BLaER1 treated with 17β-estradiol and CSF1 and Interleukin-3, amounts not matched to agents 10 nM and 100 nM (cell line): ENCODE results near the gene GPC2.

Experiments
- H3K27ac ChIP-seq, 11 experiments: shearing (Covaris generic); formaldehyde crosslinking; 2 replicates each; pipeline ENCODE4 v1.8.1; 2022
- H3K27me3 ChIP-seq, 11 experiments: shearing (Covaris generic); formaldehyde crosslinking; 2 replicates each; pipeline ENCODE4 v1.8.1; 2022
- H3K36me3 ChIP-seq, 11 experiments: shearing (Covaris generic); formaldehyde crosslinking; 2 replicates each; pipeline ENCODE4 v1.8.1; 2022
- H3K4me1 ChIP-seq, 10 experiments: shearing (Covaris generic); formaldehyde crosslinking; 2 replicates each; pipeline ENCODE4 v1.8.1; 2022
- H3K4me2 ChIP-seq, 11 experiments: shearing (Covaris generic); formaldehyde crosslinking; 2 replicates each; pipeline ENCODE4 v1.8.1; 2022
- H3K4me3 ChIP-seq, 10 experiments: shearing (Covaris generic); formaldehyde crosslinking; 2 replicates each; pipeline ENCODE4 v1.8.1; 2022
- H3K9ac ChIP-seq, 11 experiments: shearing (Covaris generic); formaldehyde crosslinking; 2 replicates each; pipeline ENCODE4 v1.8.1; 2022
- H3K9me3 ChIP-seq, 11 experiments: shearing (Covaris generic); formaldehyde crosslinking; replicated peaks in 1 of 11; 2 replicates each; pipeline ENCODE4 v1.8.1; 2022
- H4K20me1 ChIP-seq, 11 experiments: shearing (Covaris generic); formaldehyde crosslinking; 2 replicates each; pipeline ENCODE4 v1.8.1; 2022
- Cebpa-rat ChIP-seq, 11 experiments: shearing (Covaris generic); IDR thresholded peaks; 2 replicates each; pipeline ENCODE4 v1.8.1; 2022

Gene GPC2

GRCh38 chr7:100170101-100170897, 6.9 kb downstream of the GPC2 start:
- Histone ChIP-seq H3K4me1 (peaks cover 42 to 69% (median 62%) of the 10 kb centered on the region in 10 experiments), H3K9me3 (no peaks in the 10 kb centered on the region), H3K27ac (no peak overlapping the region), H4K20me1 (peaks cover 0 to 75% (median 29%) of the 10 kb centered on the region in 11 experiments; a peak in 18 of 22 replicates), H3K36me3 (peaks cover 0 to 35% (median 25%) of the 10 kb centered on the region in 11 experiments; a peak in 17 of 22 replicates), H3K4me3 (no peak overlapping the region), H3K27me3 (peaks cover 38 to 84% (median 76%) of the 10 kb centered on the region in 11 experiments), H3K9ac (peak overlapping the region in 1 of 11 experiments; percentile 10; a peak in 1 of 22 replicates), H3K4me2 (peak overlapping the region in 10 of 11 experiments; percentile 73 to 99 (median 82); a peak in 20 of 22 replicates)
- no peak for TF ChIP-seq Cebpa-rat (IDR thresholded peaks at IDR 0.05)

GRCh38 chr7:100169147-100169850, 7.9 kb downstream of the GPC2 start:
- Histone ChIP-seq H3K4me2 (peak overlapping the region; percentile 71 to 99 (median 85)), H3K9ac (peak overlapping the region in 2 of 11 experiments; percentile 21 to 45; a peak in 2 of 22 replicates), H4K20me1 (peaks cover 0 to 67% (median 29%) of the 10 kb centered on the region in 11 experiments; a peak in 17 of 22 replicates), H3K27me3 (peaks cover 38 to 84% (median 76%) of the 10 kb centered on the region in 11 experiments), H3K36me3 (peaks cover 0 to 25% (median 15%) of the 10 kb centered on the region in 11 experiments; a peak in 17 of 22 replicates), H3K9me3 (no peaks in the 10 kb centered on the region), H3K4me1 (peaks cover 42 to 63% (median 56%) of the 10 kb centered on the region in 10 experiments), H3K4me3 (peak overlapping the region in 5 of 10 experiments; percentile 22 to 63 (median 41); a peak in 5 of 20 replicates), H3K27ac (no peak overlapping the region; a peak in 2 of 22 replicates)
- no peak for TF ChIP-seq Cebpa-rat (IDR thresholded peaks at IDR 0.05)

GRCh38 chr7:100167912-100168323, 9.3 kb downstream of the GPC2 start:
- Histone ChIP-seq H3K9ac (peak overlapping the region in 7 of 11 experiments; percentile 16 to 57 (median 45); a peak in 12 of 22 replicates), H3K27ac (peak overlapping the region in 4 of 11 experiments; percentile 3 to 33 (median 16); a peak in 6 of 22 replicates), H4K20me1 (peaks cover 0 to 53% (median 19%) of the 10 kb centered on the region in 11 experiments; a peak in 16 of 22 replicates)

GRCh38 chr7:100166970-100167911, 9.9 kb downstream of the GPC2 start:
- no peaks in the 10 kb centered on the region for H3K9me3 ChIP-seq
- peaks cover 0 to 11% (median 0%) of the 10 kb centered on the region in 11 experiments; a peak in 8 of 22 replicates for H3K36me3 ChIP-seq
- H3K27me3 ChIP-seq, result peaks cover 28 to 67% (median 65%) of the 10 kb centered on the region in 11 experiments
- H3K4me1 ChIP-seq, result peaks cover 42 to 70% (median 55%) of the 10 kb centered on the region in 10 experiments
- H4K20me1 ChIP-seq, result peaks cover 0 to 51% (median 19%) of the 10 kb centered on the region in 11 experiments; a peak in 16 of 22 replicates
- no peak for TF ChIP-seq Cebpa-rat (IDR thresholded peaks at IDR 0.05)
- peak overlapping the region in 4 of 11 experiments; percentile 0 to 52 (median 20); a peak in 5 of 22 replicates for H3K9ac ChIP-seq
- H3K4me3 ChIP-seq, result peak overlapping the region in 7 of 10 experiments; percentile 17 to 63 (median 34); a peak in 8 of 20 replicates
- H3K4me2 ChIP-seq, result peak overlapping the region; percentile 71 to 99 (median 85)
- H3K27ac ChIP-seq, result peak overlapping the region in 2 of 11 experiments; percentile 35 to 38; a peak in 4 of 22 replicates

More at GRCh38 chr7:100167912-100168323, 9.3 kb downstream of the GPC2 start:
- Histone ChIP-seq H3K36me3 (peaks cover 0 to 11% (median 2%) of the 10 kb centered on the region in 11 experiments; a peak in 12 of 22 replicates), H3K4me2 (peak overlapping the region; percentile 71 to 99 (median 85)), H3K4me3 (peak overlapping the region in 9 of 10 experiments; percentile 22 to 63 (median 41); a peak in 13 of 20 replicates), H3K27me3 (peaks cover 33 to 74% (median 70%) of the 10 kb centered on the region in 11 experiments), H3K4me1 (peaks cover 42 to 71% (median 56%) of the 10 kb centered on the region in 10 experiments), H3K9me3 (no peaks in the 10 kb centered on the region)
- TF ChIP-seq Cebpa-rat (IDR thresholded peaks at IDR 0.05), result no peak

- Histone ChIP-seq H3K4me3 (peak overlapping the region in 3 of 10 experiments; percentile 47 to 63 (median 59); a peak in 2 of 20 replicates), H4K20me1 (peaks cover 0 to 44% (median 14%) of the 10 kb centered on the region in 11 experiments; a peak in 15 of 22 replicates), H3K27ac (peak overlapping the region in 2 of 11 experiments; percentile 35 to 38; a peak in 2 of 22 replicates), H3K4me2 (peak overlapping the region; percentile 71 to 99 (median 85); a peak in 17 of 22 replicates), H3K36me3 (peaks cover 0 to 8% (median 0%) of the 10 kb centered on the region in 11 experiments; a peak in 7 of 22 replicates), H3K9ac (peak overlapping the region in 3 of 11 experiments; percentile 0 to 52 (median 32); a peak in 4 of 22 replicates), H3K4me1 (peaks cover 37 to 63% (median 48%) of the 10 kb centered on the region in 10 experiments), H3K9me3 (no peaks in the 10 kb centered on the region), H3K27me3 (peaks cover 21 to 59% (median 56%) of the 10 kb centered on the region in 11 experiments)
- no peak for TF ChIP-seq Cebpa-rat (IDR thresholded peaks at IDR 0.05)
Measured at GRCh38 chr7:100166317-100166940, 10.8 kb downstream of the GPC2 start.

- Histone ChIP-seq H3K36me3 (no peaks in the 10 kb centered on the region), H3K9ac (no peak overlapping the region), H3K4me3 (no peak overlapping the region), H3K9me3 (no peaks in the 10 kb centered on the region), H3K27ac (no peak overlapping the region), H3K4me1 (peaks cover 31 to 55% (median 33%) of the 10 kb centered on the region in 10 experiments), H4K20me1 (peaks cover 0 to 20% (median 0%) of the 10 kb centered on the region in 11 experiments; a peak in 6 of 22 replicates), H3K27me3 (peaks cover 0 to 33% (median 31%) of the 10 kb centered on the region in 11 experiments; a peak in 19 of 22 replicates), H3K4me2 (no peak overlapping the region)
- no peak for TF ChIP-seq Cebpa-rat (IDR thresholded peaks at IDR 0.05)
Measured at GRCh38 chr7:100163871-100164270, 13.3 kb downstream of the GPC2 start.

GRCh38 chr7:100163006-100163531, 14.1 kb downstream of the GPC2 start:
- Histone ChIP-seq H3K4me1 (peaks cover 25 to 49% (median 28%) of the 10 kb centered on the region in 10 experiments), H3K4me2 (no peak overlapping the region), H3K9ac (no peak overlapping the region), H4K20me1 (peaks cover 0 to 14% (median 0%) of the 10 kb centered on the region in 11 experiments; a peak in 6 of 22 replicates), H3K27ac (no peak overlapping the region), H3K4me3 (no peak overlapping the region), H3K36me3 (no peaks in the 10 kb centered on the region), H3K9me3 (no peaks in the 10 kb centered on the region), H3K27me3 (peaks cover 0 to 25% (median 23%) of the 10 kb centered on the region in 11 experiments; a peak in 19 of 22 replicates)
- TF ChIP-seq Cebpa-rat (IDR thresholded peaks at IDR 0.05), result no peak
